GM12878 (cell line): Measurements from ENCODE around the gene WFS1. TPM values are rescaled to one million over a fixed set of nuclear protein-coding genes. Genes with fewer than 3 reads are reported as not detected.

Experiments used
- ATAC-seq: fragments of 200-7000 bp; cut with Tn5 transposase; 3 replicates; pipeline ENCODE4 v1.9.1; 2020; ENCODE audit warnings: mild to moderate bottlenecking, moderate library complexity
- BruUV-seq: library from RNA; stranded (reverse); fragments of 400-500 nt; replicated peaks from 2 replicates; lab custom pipeline; 2021; lab: Mats Ljungman, UMichigan
- CTCF ChIA-PET: fragments of 300-600 bp; sonication (Branson Sonifier 250); formaldehyde crosslinking; extraction: SDS; loops from one replicate; lab custom pipeline; 2021; ENCODE audit warnings: inconsistent platforms; lab: Yijun Ruan, JAX
- POLR2A ChIA-PET: fragments of 350-600 bp; formaldehyde crosslinking; extraction: SDS; loops from one replicate; lab custom pipeline; 2021; ENCODE audit warnings: inconsistent platforms; lab: Charles Lee
- RAD21 ChIA-PET: fragments of 300-600 bp; sonication (Branson Sonifier 250); formaldehyde crosslinking; loops from one replicate; lab custom pipeline; 2023; ENCODE audit warnings: antibody characterized with exemption; ENCODE audit not compliant: unreplicated experiment; lab: Charles Lee
- SMC1A ChIA-PET: fragments of 300-600 bp; sonication (Branson Sonifier 250); formaldehyde crosslinking; loops from one replicate; lab custom pipeline; 2023; ENCODE audit not compliant: unreplicated experiment, uncharacterized antibody; lab: Charles Lee
- DNase-seq: peaks from one replicate; pipeline ENCODE4 v3.0.0-alpha.2; 2011; ENCODE audit warnings: low read depth, low spot score
- FAIRE-seq: peaks from 3 replicates; lab custom pipeline; 2011; peaks lifted over from hg19 to GRCh38; lab: Jason Lieb, UNC
- H2AFZ ChIP-seq: 2 replicates; pipeline ENCODE4 v1.6.0; 2011; ENCODE audit warnings: low read depth, low read length, control low read depth; ENCODE audit not compliant: control insufficient read depth
- H3K27ac ChIP-seq: 2 replicates; pipeline ENCODE4 v1.5.1; 2011; ENCODE audit warnings: control low read depth; ENCODE audit not compliant: control insufficient read depth, insufficient read depth
- H3K27me3 ChIP-seq, 2 experiments: replicated peaks in 1 of 2; 2 replicates each; pipeline versions ENCODE4 v1.6.0 to v1.6.1; 2011; ENCODE audit warnings: low read length in 1 of 2; ENCODE audit not compliant: control insufficient read depth in 2 of 2, insufficient read depth in 2 of 2
- H3K36me3 ChIP-seq, 2 experiments: 2 replicates each; pipeline ENCODE4 v1.5.1; 2011; ENCODE audit warnings: low read length in 1 of 2; ENCODE audit not compliant: control insufficient read depth in 2 of 2, insufficient read depth in 2 of 2
- H3K4me1 ChIP-seq: 2 replicates; pipeline ENCODE4 v1.6.1; 2011; ENCODE audit warnings: mild to moderate bottlenecking, low read length, moderate library complexity, mixed read lengths; ENCODE audit not compliant: control insufficient read depth, insufficient read depth
- H3K4me2 ChIP-seq: 2 replicates; pipeline ENCODE4 v1.6.0; 2011; ENCODE audit warnings: control low read depth; ENCODE audit not compliant: control insufficient read depth, insufficient read depth
- H3K4me3 ChIP-seq: fragments of 200-600 bp; sonication (generic); 2 replicates; pipeline ENCODE4 v1.5.1; 2016
- H3K79me2 ChIP-seq: 2 replicates; pipeline ENCODE4 v1.6.0; 2011; ENCODE audit warnings: low read length; ENCODE audit not compliant: control insufficient read depth, insufficient read depth
- H3K9ac ChIP-seq: 2 replicates; pipeline ENCODE4 v1.8.0; 2011; ENCODE audit warnings: low read length, control low read depth, mixed read lengths; ENCODE audit not compliant: control insufficient read depth, insufficient read depth
- H3K9me3 ChIP-seq: replicated peaks from 3 replicates; pipeline ENCODE4 v1.5.1; 2011; ENCODE audit warnings: mild to moderate bottlenecking, low read length; ENCODE audit not compliant: control insufficient read depth, insufficient read depth
- H4K20me1 ChIP-seq: 2 replicates; pipeline ENCODE4 v1.6.0; 2011; ENCODE audit not compliant: control insufficient read depth, insufficient read depth
- BCLAF1 ChIP-seq: fragments of 450-650 bp; IDR thresholded peaks from 2 replicates; pipeline ENCODE4 v1.6.1; 2017; ENCODE audit warnings: antibody characterized with exemption, mild to moderate bottlenecking, moderate library complexity
- KDM1A ChIP-seq: fragments of 200-600 bp; sonication (generic); IDR thresholded peaks from 2 replicates; pipeline ENCODE4 v1.6.1; 2016; ENCODE audit warnings: borderline replicate concordance
- NFIC ChIP-seq: IDR thresholded peaks from 2 replicates; pipeline ENCODE4 v1.6.1; 2012; ENCODE audit warnings: low read depth, mild to moderate bottlenecking, inconsistent platforms, low read length, moderate library complexity
- SMC3 ChIP-seq: IDR thresholded peaks from 2 replicates; pipeline ENCODE4 v1.6.1; 2011; ENCODE audit warnings: low read length, improper control_type of control experiment, borderline replicate concordance
- TCF12 ChIP-seq: IDR thresholded peaks from 2 replicates; pipeline ENCODE4 v1.6.1; 2011; ENCODE audit warnings: low read depth, mild to moderate bottlenecking, low read length
- ZNF622 ChIP-seq: fragments of 450-650 bp; IDR thresholded peaks from 2 replicates; pipeline ENCODE4 v1.6.1; 2017; ENCODE audit warnings: mild to moderate bottlenecking, inconsistent platforms
- WGBS: methylation state at CpG from one replicate; pipeline ENCODE4 v1.1.6; 2016; ENCODE audit warnings: low lambda C conversion rate; ENCODE audit not compliant: insufficient replicate concordance, insufficient coverage; ENCODE audit errors: missing lambda C conversion rate; 5-methylcytosine and 5-hydroxymethylcytosine counted together
- in situ Hi-C: fragments of 300-500 bp; cut with MboI; formaldehyde crosslinking; loops from 9 replicates; pipeline ENCODE4 v1.14.3; 2018; ENCODE audit warnings: mixed read lengths
- intact Hi-C: fragments of 100-400 bp; cut with micrococcal nuclease; formaldehyde crosslinking; loops from one replicate; pipeline ENCODE4 v1.14.2; 2022; ENCODE audit not compliant: unreplicated experiment
- polyA plus RNA-seq, 11 experiments: library from polyadenylated mRNA; depleted of rRNA in 4 of 11; unstranded in 6 of 11; stranded (reverse) in 5 of 11; fragments of >200 nt; fragmentation: Nextera tagmentation in 4 of 11; fragmentation: Illumina TruSeq in 1 of 11; extraction: Ambion mirVana in 4 of 11; extraction: Trizol in 1 of 11; gene quantifications; 1 replicate in 1 of 11; 2 replicates in 10 of 11; pipeline versions ENCODE4 v1.2.1 to v1.2.3, GENCODE V29; 2011 to 2016; ENCODE audit warnings: inconsistent platforms in 2 of 11, missing spikeins in 2 of 11, low read depth in 1 of 11
- total RNA-seq, 4 experiments: library from RNA; depleted of rRNA in 3 of 4; stranded (reverse); fragments of >200 nt in 3 of 4; fragmentation: Illumina TruSeq in 1 of 4; extraction: Trizol in 1 of 4; gene quantifications; 2 replicates each; pipeline versions ENCODE4 v1.2.1 to v1.2.3, GENCODE V29; 2013 to 2021
- TF ChIP-seq, protein P1 (sequence below): IDR thresholded peaks from 2 replicates; pipeline ENCODE4 v1.6.1; 2012; ENCODE audit warnings: low read depth, low read length, improper control_type of control experiment

Gene WFS1
- total and polyA plus RNA-seq, 10 of the 15 experiments (the other 5 are each of a cell fraction or from before 2014, with no cell fraction given): 0.31 to 4.7 (median 2.0) TPM

- Histone ChIP-seq H3K9ac (no peak overlapping the region), H2AFZ (no peak overlapping the region), H3K4me2 (no peak overlapping the region), H3K27ac (no peak overlapping the region), H3K4me1 (no peaks in the 10 kb centered on the region), H3K79me2 (no peaks in the 10 kb centered on the region), H3K27me3 (no peaks in the 10 kb centered on the region; a peak in 1 of 4 replicates), H4K20me1 (no peaks in the 10 kb centered on the region), H3K36me3 (no peaks in the 10 kb centered on the region), H3K4me3 (no peak overlapping the region)
- ChIA-PET SMC1A (no interaction called here), RAD21 (no interaction called here), POLR2A (no interaction called here), CTCF (no interaction called here)
- FAIRE-seq: no peak
- ATAC-seq: no peak
- intact Hi-C loops (no loop called here), in situ Hi-C loops (no loop called here)
- no peak for DNase-seq
- WGBS: 89% methylated on average over 45 of the region's 55 CpGs
- no TSS peak for BruUV-seq
- TF ChIP-seq ZNF622 (no peak), TCF12 (no peak)
- TF ChIP-seq, protein P1, sequence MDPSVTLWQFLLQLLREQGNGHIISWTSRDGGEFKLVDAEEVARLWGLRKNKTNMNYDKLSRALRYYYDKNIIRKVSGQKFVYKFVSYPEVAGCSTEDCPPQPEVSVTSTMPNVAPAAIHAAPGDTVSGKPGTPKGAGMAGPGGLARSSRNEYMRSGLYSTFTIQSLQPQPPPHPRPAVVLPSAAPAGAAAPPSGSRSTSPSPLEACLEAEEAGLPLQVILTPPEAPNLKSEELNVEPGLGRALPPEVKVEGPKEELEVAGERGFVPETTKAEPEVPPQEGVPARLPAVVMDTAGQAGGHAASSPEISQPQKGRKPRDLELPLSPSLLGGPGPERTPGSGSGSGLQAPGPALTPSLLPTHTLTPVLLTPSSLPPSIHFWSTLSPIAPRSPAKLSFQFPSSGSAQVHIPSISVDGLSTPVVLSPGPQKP: no peak
- TF ChIP-seq, all 136 proteins: peak for 0
- no peaks in the 10 kb centered on the region for H3K9me3 ChIP-seq
Measured at GRCh38 chr4:6301732-6302442, 32.2 kb downstream of the WFS1 start.

- FAIRE-seq: no peak
- no peak overlapping the region for H3K4me2 ChIP-seq
- SMC1A ChIA-PET: no interaction called here
- no peaks in the 10 kb centered on the region for H3K9me3 ChIP-seq
- peaks cover 0 to 3% of the 10 kb centered on the region in 2 experiments; a peak in 1 of 4 replicates for H3K27me3 ChIP-seq
- DNase-seq: no peak
- no peak for TF ChIP-seq KDM1A
- TF ChIP-seq NFIC: no peak
- TF ChIP-seq BCLAF1: no peak
- no peak for TF ChIP-seq SMC3
- TF ChIP-seq, all 136 proteins: peak for 0
- ChIA-PET POLR2A (no interaction called here), RAD21 (no interaction called here), CTCF (no interaction called here)
- no peaks in the 10 kb centered on the region for H4K20me1 ChIP-seq
- no peak overlapping the region for H3K27ac ChIP-seq
- no peaks in the 10 kb centered on the region for H3K36me3 ChIP-seq
- H3K4me1 ChIP-seq: no peaks in the 10 kb centered on the region
- in situ Hi-C loops (no loop called here), intact Hi-C loops (no loop called here)
- WGBS: 35% methylated on average over 6 of the region's 6 CpGs
- H3K79me2 ChIP-seq: no peaks in the 10 kb centered on the region
- ATAC-seq: no peak
- no peak overlapping the region for H3K9ac ChIP-seq
- no peak overlapping the region for H2AFZ ChIP-seq
- H3K4me3 ChIP-seq: no peak overlapping the region
- no TSS peak for BruUV-seq
Measured at GRCh38 chr4:6302869-6303268, 33.2 kb downstream of the WFS1 start.
